Upper lobe of left lung (tissue), 4 donors: ENCODE results near the gene SERPINA5.

ENCODE experiments used
- EP300 ChIP-seq, 4 donors: sonication (generic); formaldehyde crosslinking; IDR thresholded peaks; one replicate each; pipeline ENCODE4 v1.5.1; 2017; ENCODE audit warnings: antibody characterized with exemption in 4 of 4, control low read depth in 2 of 4
- POLR2A ChIP-seq, 4 donors: fragments of 450-650 bp; IDR thresholded peaks; one replicate each; pipeline ENCODE4 v1.5.1; 2016 to 2017; ENCODE audit warnings: antibody characterized with exemption in 4 of 4, mild to moderate bottlenecking in 2 of 4
- TF ChIP-seq, protein P1 (sequence below), 6 experiments: fragments of 450-650 bp in 4 of 6; fragments of 200-600 bp in 2 of 6; sonication (generic) in 2 of 6; IDR thresholded peaks; one replicate each; pipeline ENCODE4 v1.5.1; 2016 to 2019; ENCODE audit warnings: antibody characterized with exemption in 6 of 6

DNA sequence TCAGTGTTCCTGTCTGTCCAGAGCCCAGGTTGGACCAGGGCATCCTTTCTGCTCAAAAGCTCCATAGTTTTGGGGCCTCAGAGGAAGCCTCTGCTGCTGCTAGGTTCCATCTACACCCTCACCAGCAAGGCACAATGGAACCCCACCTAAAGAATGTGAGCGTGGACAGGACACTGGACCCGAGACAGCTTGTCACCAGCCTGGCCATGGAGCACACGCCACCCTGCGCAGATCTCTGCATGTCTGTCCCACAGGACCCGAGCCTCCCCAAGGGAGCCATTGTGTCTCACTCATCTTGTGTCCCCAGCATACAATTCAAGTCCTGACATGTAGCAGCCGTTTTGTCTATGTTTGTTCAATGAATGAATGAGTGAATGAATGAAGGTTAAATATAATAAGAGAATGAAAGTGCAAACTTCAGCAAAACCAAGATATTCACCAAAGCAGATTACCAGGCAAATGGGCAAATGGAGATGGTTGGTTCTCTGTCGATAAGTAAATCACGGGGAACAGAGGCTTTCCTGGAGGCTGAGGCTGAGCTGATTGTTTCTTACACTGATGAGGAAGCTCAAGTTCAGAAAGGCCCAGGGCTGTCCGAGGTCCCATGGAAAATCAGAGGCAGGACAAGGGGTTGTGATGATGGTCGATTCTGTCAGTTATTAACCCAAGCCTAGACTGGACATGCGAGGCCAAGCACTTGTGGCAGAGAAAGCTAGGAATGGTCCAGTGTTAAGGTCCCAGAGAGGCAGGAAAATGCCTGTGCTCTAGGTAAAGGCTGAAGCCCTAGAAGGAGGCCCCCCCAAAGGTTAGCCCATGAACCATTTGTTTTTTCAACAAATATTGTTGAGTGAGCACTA lies 58.0 kb downstream of the SERPINA5 start:
- TF ChIP-seq, protein P1, sequence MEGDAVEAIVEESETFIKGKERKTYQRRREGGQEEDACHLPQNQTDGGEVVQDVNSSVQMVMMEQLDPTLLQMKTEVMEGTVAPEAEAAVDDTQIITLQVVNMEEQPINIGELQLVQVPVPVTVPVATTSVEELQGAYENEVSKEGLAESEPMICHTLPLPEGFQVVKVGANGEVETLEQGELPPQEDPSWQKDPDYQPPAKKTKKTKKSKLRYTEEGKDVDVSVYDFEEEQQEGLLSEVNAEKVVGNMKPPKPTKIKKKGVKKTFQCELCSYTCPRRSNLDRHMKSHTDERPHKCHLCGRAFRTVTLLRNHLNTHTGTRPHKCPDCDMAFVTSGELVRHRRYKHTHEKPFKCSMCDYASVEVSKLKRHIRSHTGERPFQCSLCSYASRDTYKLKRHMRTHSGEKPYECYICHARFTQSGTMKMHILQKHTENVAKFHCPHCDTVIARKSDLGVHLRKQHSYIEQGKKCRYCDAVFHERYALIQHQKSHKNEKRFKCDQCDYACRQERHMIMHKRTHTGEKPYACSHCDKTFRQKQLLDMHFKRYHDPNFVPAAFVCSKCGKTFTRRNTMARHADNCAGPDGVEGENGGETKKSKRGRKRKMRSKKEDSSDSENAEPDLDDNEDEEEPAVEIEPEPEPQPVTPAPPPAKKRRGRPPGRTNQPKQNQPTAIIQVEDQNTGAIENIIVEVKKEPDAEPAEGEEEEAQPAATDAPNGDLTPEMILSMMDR (IDR thresholded peaks at IDR 0.05) = no peak
- TF ChIP-seq POLR2A (IDR thresholded peaks at IDR 0.05) = no peak
- TF ChIP-seq EP300 (IDR thresholded peaks at IDR 0.05) = no peak
